ENCODE data around the gene IQSEC3.
"Not testable (repeated sequence)": the region's sequence is repeated elsewhere in the genome, so short reads cannot be mapped to it uniquely, and the experiment has no call there.

IQSEC3 gene

DNA sequence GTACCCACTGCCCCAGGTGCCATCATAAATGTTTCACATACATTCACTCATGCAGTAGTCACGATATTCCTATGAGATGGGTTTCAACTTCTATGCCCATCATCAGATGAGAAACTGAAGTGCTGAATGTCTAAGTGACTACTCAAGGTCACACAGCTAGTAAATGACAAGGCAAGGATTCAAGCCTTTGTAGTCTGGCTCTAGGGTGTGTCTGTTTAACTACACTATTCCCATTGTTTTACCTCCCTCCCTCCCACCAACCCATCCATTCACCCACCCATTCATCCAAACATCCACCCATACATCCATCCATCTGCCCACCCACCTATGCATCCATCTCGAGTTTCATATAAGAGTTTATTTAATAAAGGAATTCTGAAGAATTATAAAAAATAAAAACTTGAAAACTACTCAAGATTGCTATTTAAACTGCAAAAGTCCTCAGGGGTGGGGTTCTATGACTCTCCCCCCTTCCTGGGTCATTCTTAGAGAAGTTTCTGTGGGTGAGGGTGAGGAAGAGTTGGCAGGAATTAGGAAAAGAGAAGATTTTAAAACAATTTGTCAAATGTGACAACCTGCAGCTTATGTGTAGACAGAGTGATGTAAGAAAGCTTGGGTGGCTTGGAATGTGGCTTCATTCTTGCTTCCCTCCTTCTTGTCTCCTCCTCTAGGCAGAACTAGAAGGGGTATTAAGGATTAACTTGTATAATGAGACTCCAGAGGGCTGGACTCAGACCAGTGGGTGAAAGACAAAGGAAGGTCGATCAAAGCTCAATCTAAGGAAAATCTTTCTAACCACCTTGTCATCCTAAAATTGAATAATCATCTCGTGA is 13.4 kb upstream of the IQSEC3 start:
- not testable (repeated sequence) for DNase-seq (ENCODE audit: low read depth in 1 of 2, low spot score in 1 of 2)

DNA sequence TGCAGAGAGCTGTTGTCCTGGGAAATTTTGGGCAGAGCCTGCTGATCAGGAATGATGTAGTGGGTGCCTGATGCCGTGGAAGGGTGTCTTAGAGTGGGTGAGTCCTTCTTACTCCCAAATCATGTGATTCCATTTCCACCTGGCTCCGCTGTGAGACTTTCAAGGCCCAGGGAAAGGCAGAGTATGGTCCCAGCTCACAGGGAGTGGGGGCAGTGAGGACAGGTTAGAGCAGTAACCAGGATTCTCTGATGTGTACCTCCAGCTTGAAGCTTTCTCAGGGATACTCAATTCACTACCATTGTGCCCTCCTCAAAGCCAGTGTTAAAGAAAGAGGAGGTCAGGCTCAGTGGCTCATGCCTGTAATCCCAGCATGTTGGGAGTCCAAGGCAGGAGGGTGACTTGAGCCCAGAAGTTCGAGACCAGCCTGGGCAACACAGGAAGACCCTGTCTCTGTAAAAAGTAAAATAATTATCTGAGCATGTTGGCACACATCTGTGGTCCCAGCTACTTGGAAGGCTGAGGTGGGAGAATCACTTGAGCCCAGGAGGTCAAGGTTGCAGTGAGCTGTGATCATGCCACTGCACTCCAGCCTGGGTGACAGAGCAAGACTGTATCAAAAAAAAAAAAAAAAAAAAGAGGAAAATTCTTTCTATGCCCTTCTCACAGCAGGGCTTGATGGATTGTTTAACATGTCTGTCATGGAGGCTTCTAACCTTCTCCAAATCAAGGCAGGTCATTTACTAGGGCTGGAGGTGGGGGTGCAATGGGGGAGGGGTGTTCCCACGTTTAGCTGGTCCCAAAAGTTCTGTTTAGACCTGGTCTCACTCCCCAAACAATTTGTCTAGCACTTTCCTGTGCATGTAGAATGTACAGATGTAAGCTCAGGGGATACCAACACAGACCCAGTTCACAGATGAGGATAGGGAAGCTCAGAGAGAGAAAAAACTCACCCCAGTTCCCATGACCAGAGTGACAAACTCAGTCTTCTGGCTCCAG is 12.5 kb upstream of the IQSEC3 start:
- no peak for DNase-seq (ENCODE audit: low read depth in 1 of 2, low spot score in 1 of 2)

DNA sequence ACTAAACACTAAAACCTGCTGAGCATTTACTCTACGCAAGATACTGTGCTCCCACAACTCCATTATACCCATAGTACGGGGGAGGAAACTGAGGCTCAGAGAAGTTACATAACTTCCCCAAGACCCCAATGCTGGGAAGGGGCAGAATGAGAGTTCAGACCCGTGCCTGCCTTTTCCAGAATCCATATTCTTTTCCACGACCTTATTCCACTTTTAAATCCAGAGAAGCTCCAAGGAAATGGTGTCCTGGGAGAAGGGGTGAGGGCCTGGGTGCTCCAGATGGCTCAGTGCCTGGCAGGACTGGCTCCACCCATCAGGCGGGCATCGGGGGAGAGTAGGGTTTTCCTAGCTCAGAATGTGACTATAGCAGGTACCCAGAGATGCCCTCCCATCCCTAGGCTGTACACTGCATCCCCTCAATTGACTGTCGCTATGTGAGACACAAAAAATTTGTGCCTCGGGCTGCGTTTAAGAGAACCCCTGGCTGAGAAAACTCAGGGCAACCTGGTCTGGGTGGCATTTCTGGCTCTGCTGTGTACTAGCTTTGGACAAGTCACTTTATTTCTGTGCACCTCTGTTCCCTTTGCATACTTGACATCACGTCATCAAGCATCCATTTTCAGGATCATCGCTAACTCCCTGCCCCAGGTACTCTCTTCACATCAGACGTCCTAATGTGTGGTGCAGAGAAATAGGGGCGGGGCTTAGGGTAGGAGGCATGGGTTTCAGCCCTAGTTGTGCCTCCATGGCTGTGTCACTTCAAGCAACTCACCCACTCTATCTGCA is 11.6 kb upstream of the IQSEC3 start:
- DNase-seq (ENCODE audit: low read depth in 1 of 2, low spot score in 1 of 2) = no peak

DNA sequence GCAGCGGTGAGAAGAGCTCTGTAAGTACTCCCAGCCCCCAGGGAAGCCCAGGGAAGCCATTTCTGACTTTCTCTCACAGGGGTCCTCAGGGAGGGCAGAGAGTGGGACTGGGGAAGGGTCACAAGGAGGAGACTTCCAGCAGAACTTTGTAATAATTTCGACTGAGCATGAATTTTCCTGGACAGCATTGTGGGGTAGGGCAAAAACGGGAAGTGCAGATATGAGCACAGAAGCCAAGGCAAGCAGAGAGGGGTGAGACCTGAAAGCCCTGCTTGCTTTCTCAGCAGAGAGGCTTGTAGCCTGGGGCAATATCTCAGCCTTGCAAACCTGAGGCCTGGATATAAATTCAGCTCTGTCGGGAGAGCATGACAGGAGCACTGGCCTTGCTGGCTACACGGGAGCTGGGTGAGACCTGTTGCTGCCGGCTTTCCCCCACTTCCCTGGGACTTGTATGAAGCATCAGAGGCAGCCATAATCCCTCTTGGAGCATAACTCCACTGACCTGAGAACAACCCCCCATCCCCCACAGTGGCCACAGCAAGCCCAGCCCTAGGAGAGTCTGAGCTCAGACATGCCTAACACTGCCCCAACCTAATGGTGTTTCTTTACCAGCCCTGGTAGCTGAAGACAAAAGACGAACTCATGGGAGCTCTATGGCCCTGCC is 9.8 kb upstream of the IQSEC3 start:
- no peak for DNase-seq (ENCODE audit: low read depth in 1 of 2, low spot score in 1 of 2)

DNA sequence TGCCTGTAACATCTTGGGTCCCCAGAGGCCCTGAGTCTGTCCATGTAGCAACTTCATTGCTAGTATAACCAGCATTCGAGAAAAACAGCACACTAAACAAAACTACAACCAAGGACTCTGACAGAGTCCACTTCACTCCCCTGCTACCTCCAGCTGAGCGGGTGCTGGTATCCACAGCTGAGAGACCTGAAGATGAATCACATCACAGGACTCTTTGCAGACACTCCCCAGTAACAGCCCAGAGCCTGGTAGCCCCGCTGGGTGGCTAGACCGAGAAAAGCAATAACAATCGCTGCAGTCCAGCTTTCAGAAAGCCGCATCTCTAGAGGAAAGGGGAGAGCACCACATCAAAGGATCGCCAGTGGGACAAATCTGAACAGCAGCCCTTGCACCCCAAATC is 9.0 kb upstream of the IQSEC3 start:
- no peak for DNase-seq (ENCODE audit: low read depth in 1 of 2, low spot score in 1 of 2)

DNA sequence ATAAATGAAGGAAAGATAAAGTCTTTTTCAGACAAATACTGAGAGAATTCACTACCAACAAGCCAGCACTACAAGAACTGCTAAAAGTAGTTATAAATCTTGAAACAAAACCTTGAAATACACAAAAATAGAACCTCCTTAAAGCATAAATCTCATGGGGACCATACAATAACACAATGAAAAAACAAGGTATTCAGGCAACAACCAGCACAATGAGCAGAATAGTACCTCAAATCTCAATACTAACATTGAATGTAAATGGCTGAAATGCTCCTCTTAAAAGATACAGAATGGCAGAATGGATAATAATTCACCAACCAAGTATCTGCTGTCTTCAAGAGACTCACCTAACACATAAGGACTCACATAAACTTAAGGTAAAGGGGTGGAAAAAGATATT is 7.7 kb upstream of the IQSEC3 start:
- DNase-seq (ENCODE audit: low read depth in 1 of 2, low spot score in 1 of 2) = no peak

DNA sequence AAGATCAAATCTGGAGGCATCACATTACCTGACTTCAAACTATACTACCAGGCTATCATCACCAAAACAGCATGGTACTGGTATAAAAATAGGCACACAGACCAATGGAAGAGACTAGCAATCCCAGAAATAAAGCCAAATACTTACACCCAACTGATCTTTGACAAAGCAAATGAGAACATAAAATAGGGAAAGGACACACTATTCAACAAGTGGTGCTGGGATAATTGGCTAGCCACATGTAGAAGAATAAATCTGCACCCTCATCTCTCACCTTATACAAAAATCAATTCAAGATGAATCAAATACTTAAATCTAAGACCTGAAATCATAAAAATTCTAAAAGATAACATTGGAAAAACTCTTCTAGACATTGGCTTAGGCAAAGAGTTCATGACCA is 4.7 kb upstream of the IQSEC3 start:
- not testable (repeated sequence) for DNase-seq (ENCODE audit: low read depth in 1 of 2, low spot score in 1 of 2)

DNA sequence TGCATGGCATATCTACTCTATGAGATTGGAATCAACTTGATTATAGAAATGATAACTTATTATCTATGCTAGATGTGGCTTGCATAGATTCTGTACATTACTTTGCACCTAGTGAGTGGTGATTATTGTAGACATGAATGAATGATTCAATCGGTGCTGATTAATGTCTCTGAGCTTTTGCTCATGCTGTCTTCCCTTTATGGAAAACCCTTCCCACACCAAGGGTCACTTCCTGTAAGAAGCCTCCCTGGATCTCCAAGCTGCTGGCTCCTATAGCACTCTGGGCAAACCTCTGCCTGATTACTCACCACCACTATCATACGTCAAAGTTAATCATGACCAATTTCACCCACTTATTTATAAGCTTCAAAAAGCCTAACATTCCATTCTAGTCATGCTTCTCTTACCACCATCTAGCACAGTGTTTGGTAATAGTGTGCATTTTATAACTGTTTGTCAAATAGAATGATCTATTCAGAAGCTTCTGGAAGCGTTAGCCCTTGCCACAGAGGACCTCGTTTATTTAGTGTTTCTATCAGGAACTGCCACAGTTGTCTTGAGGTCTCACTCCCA is 990 bp upstream of the IQSEC3 start:
- DNase-seq (ENCODE audit: low read depth in 1 of 2, low spot score in 1 of 2) = not testable (repeated sequence)

DNA sequence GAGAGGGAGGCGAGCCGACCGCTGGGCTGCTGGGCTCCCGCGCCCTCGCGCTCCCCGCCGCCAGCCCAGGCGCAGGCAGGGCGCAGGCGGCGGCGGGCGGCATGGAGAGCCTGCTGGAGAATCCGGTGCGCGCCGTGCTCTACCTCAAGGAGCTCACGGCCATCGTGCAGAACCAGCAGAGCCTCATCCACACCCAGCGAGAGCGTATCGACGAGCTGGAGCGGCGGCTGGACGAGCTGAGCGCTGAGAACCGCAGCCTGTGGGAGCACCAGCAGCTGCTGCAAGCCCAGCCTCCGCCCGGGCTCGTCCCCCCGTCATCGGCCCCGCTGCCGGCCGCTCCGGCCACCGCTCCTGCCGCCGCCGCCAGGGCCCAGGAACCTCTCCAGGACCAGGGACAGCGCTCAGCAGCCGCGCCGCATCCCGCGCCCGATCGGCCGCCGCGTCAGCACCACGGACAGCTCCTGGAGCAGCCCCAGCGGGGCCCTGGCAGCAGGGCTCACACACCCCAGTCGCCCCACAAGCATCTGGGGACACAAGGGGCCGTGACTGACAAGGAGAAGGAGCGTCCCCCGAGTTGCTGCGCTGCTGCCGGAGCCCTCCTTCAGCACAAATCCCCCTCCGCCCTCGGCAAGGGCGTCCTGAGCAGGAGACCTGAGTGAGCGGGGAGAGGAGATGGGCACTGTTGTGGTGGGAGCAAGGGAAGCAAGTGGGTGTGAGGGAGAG is 376 bp downstream of the IQSEC3 start:
- DNase-seq (ENCODE audit: low read depth in 1 of 2, low spot score in 1 of 2) = not testable (repeated sequence)

DNA sequence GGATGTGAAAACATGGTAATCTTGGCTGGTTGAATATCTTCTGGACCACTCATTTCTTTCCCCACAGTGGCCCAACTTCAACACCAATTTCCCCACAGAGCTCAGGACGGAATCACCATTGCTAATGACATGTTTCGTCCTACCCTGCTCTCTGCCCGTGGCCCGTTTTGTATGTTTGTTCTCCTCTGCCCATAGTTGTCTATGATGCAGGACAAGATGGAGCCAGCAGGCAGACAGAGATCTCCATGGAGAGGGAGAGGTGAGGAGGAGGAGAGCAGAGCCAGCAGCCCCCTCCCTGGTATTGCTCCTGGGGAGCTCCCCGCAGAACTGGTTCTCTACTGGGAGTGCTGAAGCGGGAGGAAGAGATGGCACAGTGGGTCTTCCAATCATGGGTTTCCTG is 3.1 kb downstream of the IQSEC3 start:
- not testable (repeated sequence) for DNase-seq (ENCODE audit: low read depth in 1 of 2, low spot score in 1 of 2)

DNA sequence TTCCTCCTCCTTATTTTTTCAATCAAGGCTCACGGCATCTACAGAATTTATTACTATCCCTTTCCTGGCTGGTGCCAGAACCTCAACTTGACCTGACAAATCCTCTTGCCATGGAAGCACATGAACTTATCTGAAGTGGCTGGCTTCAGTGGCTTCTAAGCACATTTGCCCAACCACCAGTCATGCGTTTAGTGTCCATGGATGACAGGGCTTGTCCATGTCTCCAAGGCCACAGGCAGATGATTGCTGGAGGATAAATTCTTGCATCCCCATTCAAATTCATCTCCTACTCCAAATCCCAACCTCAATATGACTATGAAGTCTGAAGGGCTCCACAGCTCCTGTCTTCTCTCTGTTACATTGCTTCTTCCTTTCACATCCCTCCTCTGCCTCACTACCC is 4.0 kb downstream of the IQSEC3 start:
- DNase-seq (ENCODE audit: low read depth in 1 of 2, low spot score in 1 of 2) = not testable (repeated sequence)

DNA sequence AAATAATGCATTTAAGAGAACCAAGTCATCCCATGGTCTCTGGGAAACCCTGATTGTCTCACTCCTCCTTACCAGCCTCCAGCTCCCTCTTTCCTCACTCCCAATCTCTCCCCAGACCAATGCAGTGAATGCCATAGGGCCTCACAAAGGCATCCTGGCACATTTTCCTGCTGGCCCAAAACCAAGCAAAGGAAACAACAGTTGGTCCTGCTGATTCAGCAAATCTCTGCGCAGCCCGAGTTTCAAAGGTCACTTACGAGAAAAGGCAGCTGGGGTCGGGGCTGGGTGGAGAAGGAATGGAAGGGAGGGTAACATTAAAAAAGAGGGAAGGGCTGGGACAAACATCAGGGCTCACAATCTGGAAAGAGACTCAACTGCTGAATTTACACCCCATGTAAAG is 5.5 kb downstream of the IQSEC3 start:
- not testable (repeated sequence) for DNase-seq (ENCODE audit: low read depth in 1 of 2, low spot score in 1 of 2)

DNA sequence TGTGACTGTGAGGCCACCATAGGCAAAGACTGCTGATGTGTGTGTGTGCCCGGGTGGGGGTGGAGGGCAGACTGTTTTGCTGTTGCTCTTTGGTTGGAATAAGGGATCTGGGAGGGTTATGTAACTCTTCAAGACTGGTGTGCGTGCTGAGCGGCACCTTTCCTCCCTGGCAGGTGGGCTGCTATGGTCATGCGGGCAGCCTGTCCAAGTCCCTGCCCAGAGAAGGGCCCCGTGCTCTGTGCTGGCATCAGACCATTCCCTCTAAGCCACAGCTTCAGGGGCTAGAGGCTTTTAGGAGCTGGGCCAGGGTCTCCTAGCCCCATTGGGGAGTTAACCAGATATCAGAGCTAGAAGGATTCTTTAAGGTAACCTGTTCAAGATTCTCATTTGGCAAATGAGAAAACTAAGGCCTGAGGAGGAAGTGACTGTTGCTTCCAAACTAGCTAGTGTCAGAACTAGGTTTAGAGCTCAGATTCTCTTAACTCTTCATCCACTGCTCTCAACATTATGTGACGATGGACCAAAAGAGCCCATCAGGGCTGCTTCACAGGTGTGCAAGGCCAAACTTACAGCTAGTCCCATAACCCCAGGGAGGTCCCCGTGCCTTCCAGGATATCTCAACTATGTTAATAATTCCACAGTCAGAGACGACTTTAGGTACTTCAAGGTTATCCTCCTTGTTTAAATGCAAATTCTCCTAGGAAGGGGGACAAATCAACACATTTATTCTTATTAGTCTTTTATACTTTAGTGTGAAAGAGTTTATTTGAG is 8.0 kb downstream of the IQSEC3 start:
- not testable (repeated sequence) for DNase-seq (ENCODE audit: low read depth in 1 of 2, low spot score in 1 of 2)

DNA sequence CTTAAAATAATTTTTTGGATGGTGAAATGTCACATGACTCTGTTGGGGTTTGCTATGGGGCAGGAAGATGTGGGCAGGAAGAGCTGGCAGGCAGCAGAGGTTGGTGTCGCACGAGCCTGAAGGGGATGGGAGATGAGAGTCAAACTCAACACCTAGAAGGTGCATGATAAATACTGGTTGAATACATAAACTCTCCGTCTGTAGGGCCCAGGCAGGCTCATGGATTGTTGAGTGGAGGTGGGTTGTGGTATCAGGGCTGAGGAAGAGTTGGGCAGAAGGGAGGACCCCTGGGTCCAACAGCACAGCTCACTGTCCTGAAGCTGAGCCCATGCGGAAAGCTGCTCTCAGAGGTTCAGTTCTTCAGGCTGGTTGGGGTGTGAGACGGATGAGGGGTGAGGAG is 9.0 kb downstream of the IQSEC3 start:
- not testable (repeated sequence) for DNase-seq (ENCODE audit: low read depth in 1 of 2, low spot score in 1 of 2)

DNA sequence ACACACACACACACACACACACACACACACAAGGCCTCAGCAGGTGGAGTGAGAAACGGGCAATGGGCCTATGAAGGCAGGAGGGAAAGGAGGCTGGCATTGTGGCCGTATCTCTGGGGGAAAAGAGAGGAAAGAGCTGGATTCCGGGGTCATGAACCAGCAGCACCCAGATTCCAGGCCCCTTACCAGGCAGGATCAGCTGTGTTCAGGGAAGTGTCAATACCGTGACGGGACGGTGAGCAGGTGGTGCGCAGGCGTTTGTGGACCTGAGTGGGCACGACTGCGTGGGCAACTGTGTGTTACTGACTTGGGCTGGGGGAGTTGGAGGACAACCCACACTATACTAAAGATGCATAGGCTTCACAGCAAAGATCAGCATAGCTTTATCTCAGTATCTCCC is 9.5 kb downstream of the IQSEC3 start:
- not testable (repeated sequence) for DNase-seq (ENCODE audit: low read depth in 1 of 2, low spot score in 1 of 2)

DNA sequence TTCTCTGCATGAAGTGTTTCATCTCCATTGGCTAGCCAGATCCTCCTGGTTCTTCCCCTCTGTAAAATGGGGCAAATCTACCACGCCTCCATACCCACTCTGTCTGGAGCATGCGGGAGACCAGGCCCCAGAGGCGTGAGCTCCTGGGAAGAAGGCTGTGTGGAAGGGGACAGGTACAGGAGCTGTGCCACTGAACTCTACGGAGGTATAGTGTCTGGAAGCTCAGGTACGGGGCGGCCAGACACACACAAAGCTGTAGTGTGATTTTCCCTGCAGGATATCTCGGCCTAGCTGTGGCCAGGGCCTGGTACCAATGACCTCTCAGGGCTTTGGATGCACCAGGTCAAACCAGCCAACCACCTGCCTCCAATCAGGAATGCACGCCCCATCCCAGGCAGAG is 10.0 kb downstream of the IQSEC3 start:
- not testable (repeated sequence) for DNase-seq (ENCODE audit: low read depth in 1 of 2, low spot score in 1 of 2)

DNA sequence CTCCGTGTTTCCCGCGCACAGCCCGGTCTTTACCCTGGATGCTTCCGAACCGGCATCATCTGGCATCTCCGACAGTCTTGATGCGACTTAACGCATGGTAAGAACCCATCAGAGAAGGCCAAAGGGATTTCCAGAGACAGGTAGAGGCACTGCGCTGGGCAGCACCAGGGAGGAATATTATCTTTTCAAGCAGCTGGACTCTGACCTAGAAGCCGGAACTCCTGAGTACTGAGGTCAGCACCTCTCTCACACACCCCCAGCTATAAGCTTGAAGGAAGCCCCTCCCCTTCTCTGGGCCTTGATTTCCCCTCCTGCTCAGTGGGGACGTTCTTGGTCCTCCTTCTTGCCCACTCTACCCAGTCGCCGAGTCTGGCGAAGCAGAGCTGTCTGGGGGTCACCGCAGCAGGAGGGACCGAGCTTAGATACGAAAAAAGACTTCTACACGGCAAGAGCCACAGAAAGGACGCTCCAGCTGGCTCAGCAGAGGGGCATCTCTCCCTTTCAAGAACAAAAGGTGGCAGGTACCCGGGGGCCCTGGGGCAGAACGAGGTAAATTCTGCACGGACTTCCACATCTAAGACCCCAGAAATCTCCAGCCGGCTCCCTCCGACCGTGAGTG is 10.6 kb downstream of the IQSEC3 start:
- DNase-seq (ENCODE audit: low read depth in 1 of 2, low spot score in 1 of 2) = not testable (repeated sequence)

DNA sequence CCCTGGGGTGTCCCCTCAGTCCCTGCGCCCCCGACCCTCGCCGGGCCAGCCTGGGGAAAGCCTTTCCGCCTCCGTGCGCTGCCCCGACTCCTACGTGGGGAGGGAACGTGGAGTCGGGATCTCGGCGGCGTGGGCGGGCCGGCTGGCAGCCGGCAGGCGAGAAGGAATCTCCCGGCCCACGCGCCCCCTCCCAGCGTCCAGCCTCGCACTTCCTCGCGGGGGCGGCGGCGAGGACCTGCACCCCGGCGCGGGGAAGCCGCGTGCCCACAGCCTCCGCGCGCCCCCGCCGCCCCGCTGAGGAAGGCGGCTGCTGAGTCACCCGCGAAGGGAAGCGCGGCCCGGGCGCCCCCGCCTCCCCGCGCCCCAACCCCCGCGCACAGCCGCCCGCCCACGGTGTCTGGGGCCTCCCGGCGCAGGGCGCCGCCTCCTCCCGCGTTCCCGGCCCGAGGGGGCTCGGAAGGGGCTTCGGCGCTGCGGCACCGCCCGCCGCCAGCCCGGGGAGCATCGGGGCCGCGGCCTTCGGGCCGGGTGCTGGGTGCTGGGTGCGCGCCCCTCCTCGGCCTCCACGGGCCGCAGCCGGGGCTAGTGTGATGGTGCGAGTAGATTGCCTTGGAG is 11.3 kb downstream of the IQSEC3 start:
- DNase-seq (ENCODE audit: low read depth in 1 of 2, low spot score in 1 of 2) = not testable (repeated sequence)
